Measurements from ENCODE around the gene PRAMEF14.
"Not testable (repeated sequence)": the region's sequence is repeated elsewhere in the genome, so short reads cannot be mapped to it uniquely, and the experiment has no call there.

DNA sequence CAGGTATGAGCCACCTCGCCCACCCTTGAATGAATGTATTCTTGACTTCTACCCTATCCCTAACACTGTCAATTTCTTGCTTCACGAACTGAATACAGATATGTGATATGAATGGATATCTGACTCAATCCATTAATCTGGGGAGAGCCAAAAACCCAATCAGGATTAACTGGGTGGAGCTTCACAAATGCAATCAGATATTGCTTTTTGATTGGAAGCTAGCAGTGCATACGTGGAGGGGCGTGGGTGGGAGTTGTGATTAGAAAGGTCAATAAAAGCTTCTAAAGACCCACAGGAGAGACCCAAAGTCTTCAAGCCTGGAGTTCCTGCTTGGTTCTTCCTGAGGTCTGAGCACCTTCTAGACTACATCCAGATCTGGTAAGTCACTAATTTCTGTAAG is 31.7 kb downstream of the PRAMEF14 start, which contains the start of gene PRAMEF15:
- not testable (repeated sequence) for TF ChIP-seq POLR2AphosphoS5 (IDR thresholded peaks at IDR 0.05; ENCODE audit: borderline replicate concordance, low read depth, low read length); EZH2 (IDR thresholded peaks at IDR 0.05); FOXP2 (optimal IDR thresholded peaks at IDR 0.05; ENCODE audit: control extremely low read depth, extremely low read length, insufficient read depth)
